Putamen (tissue), 1 donor: ENCODE measurements around the gene ZMPSTE24.

Experiments used
- DNase-seq: peaks from one replicate; pipeline ENCODE4 v3.0.0-alpha.2; 2016; ENCODE audit warnings: low spot score

The ZMPSTE24 gene

DNA sequence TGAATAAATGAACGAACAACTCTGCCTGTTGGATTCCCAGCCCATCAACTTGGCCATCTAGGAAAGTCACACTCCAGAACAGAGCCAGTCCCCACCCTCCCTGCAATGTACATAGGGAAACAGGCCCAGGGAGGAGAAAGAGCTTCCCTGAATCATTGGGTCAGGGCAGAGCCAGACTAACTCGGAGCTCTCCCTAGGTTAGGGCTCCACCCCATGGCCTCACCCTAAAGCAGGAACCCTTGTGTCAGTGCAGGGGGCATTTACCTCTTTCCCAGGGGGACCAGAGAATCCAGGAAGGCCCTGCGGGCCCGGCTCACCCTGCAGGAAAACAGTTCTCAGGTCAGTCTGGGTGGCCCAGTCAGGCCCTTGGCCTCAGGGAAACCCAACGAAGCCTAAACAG is 47.4 kb downstream of the ZMPSTE24 start:
- DNase-seq, result no peak

DNA sequence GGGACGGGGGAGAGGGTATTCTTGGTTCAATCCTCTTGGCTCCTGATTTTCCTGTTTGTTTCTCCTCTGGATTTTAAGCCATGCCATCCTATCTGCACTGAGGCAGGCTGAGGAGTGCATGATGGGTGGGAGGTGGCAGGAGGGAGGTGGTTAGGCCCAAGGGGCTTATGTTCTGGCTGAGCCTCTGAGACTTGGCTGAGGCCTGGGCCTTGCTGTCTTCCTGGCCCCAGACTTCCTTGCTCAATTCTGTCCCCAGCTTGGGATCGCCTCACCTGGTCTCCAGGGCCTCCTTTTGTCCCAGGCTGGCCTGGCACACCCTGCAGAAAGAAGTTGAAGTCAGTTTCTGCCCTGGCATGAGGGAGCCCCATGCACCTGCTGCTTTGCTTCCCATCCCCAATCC is 47.8 kb downstream of the ZMPSTE24 start:
- DNase-seq, result no peak

- DNase-seq, result no peak
These were observed 48.3 kb downstream of the ZMPSTE24 start for GRCh38 chr1:40306296-40306695.

- no peak for DNase-seq
These were observed 49.1 kb downstream of the ZMPSTE24 start for GRCh38 chr1:40307186-40307585.

- peak; percentile 79 for DNase-seq
These were observed 50.1 kb downstream of the ZMPSTE24 start for GRCh38 chr1:40308036-40308727.

- peak; percentile 54 for DNase-seq
These were observed 51.5 kb downstream of the ZMPSTE24 start for GRCh38 chr1:40309374-40310128.

DNA sequence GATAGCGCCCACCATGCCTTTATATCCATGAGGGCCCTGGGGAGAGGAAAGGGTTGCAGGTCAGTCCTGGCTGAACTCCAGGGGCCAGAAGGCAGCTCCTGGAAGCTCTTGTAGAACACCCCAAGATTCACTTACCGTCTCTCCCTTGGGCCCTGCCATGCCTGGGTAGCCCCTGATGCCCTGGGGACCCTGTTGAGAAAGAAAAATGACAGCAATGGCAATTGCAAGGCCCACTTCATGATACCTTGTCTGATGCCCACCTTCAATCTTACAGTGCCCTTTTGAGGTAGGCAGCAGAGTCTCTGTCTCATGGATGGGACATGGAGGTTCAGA is 52.1 kb downstream of the ZMPSTE24 start:
- DNase-seq, result no peak

- no peak for DNase-seq
These were observed 53.1 kb downstream of the ZMPSTE24 start for GRCh38 chr1:40310983-40311642.

DNA sequence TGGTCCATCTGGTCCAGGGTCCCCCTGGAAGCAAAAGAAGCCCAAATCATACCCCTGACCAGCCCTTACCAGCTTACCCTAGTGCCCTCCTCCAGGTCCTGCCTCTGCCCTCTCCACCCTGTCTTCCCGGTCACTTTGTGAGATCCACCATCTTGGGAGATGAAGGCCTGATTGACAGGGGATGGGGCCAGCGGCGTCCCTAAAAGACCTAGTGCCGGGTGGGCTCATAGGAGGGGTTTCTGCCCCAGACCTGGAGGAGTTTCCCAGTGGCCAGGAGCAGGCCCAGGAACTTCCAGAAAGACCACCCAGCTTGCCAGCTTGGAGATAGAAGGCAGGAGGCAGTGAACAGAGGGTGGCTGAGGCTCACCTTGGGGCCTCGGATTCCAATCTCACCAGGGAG is 53.7 kb downstream of the ZMPSTE24 start:
- no peak for DNase-seq

GRCh38 chr1:40312238-40313205 is 54.5 kb downstream of the ZMPSTE24 start:
- no peak for DNase-seq

DNA sequence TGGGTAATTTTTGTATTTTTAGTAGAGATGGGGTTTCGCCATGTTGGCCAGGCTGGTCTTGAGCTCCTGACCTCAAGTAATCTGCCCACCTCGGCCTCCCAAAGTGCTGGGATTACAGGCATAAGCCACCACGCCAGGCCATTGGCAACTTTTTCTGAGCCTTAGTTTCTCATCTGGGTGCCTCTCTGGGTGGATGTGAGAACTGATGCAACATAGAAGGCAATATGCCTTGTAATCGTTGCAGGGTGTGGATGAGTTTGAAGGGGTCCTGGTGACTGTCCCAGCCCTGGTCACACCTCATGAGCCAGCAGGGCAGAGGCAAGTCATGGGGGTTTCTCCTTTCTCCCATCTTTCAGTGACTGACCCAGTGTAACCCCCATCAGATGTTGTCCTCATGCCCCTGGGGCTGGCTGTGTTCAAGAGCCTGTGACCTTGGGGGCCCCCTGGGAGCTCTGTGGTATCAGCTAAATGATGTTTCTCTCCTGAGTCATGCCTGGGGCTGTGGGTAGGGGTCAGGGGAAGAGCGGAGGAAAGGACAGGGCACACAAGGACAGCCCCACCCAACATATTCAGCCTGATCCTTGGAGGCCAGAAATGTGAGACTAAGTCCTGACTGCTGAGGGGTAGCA is 55.4 kb downstream of the ZMPSTE24 start:
- DNase-seq, result no peak

DNA sequence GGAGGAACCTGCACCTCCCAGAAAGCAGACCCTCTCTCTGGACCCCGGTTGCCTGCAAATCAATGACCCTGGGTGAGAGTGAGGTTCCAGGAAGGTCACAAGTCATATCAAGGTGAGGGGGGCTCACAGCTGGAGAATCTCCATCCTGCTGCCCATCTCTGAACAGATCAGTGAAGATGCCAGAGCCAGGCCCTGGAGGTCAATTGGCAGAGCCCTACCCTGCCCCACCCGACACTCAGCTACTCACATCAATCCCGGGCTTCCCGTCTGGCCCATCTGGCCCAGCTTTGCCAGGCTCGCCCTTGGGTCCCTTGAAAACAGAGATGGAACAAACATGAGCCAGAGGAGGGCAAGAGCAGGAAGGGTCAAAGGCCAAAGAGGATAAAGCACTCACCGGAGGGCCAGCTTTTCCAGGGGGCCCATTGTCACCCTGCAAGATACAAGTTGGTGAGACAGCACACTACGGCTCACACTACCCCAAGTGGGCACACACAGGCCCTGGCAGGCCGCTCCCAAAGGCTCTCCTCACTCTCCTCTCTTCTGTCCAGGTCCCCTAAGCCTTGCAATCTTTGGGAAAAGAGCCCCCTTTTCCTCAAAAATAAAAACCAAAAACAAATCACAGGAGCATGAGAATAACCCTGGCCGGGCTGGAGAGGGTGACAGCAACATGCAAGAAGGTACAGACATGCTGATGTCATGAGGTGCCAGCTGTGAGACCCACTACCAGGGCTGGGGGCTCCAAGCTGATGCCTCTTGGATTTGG is 56.1 kb downstream of the ZMPSTE24 start:
- DNase-seq, result no peak

DNA sequence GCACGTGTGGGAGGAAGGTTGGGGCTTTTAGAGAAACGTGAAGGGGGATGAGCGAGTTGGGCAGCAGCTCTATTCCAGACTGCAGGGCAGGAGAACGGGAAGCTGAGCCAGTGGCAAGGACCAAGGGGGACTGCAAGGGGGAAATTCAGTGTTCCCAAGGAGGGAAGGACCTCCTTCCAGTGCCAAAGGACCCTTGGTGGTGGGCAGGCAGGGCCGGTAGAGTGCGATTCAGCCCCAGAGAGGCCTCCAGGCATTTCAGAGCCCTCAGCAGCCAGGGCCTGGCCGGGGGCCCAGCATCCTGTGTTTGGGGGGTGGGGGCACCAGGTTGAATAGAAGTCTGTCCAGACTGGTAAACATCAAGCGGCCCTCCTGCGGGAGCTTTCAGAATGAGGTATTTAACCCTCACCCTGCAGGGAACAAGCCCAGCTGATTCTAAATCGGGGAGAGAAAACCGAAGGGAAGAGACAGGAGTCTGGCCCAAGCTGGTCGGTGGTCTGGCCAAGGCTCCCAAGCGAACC is 56.7 kb downstream of the ZMPSTE24 start:
- DNase-seq, result no peak

DNA sequence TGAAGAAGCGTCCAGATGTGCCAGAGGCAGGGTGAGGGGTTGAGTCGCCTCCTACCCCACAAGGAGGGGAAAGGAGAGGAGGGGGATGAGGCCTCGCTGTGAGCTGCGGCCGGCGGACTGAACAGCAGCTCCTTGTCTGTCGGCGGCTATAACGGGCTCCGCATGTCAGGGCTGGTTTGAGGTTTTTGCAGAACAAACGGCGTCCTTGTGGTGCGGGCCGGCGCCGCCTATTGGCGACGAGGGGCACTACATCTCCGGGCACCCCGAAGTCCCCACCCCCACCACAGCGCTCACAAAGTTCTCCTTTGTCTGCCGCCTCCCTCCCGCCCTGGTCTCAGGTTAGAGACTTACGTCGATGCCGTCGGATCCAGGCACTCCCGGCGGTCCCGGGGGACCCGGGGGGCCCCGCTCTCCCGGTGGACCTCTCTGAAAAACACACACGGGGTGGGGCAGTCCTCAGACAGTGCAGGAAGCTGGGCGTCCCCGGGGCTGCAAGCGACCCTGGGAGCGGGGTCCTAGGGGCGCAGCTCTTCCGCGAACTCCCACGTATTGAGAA is 57.3 kb downstream of the ZMPSTE24 start:
- peak; percentile 93 for DNase-seq

DNA sequence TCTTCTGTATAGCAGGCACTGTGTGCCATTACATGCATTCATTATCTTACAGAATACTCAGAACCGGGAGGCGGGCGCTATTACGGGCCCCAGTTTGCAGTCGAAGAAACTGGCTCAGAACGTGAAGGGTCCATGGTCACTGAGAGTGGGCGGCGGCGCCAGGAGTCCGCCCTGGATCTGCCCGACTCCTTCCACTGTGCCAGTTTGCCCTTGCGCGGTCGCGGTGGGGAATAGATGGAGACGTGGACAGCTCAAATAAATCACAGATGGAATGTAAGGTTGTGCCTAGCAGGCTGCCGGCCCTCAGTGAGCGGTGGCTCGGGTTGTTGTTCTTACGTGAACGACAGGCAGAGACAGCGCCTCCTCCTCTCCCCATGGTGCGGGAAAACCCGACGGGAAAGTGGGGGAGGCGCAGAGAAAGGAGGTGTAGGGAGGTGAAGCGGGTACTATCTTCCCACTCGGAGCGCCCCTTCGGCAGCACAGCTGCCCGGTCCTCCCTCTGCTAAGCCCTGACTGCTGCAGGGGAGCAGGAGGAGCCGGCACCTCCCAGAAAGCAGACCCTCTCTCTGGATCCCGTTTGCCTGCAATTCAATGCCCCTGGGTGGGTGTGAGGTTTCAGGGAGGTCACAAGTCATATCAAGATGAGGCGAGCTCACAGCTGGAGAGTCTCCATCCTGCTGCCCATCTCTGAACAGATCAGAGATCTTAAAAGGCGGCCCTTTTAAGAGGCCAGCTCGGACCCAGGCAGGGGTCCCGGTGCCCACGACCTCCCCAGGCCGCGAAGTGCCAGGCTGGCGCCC is 58.0 kb downstream of the ZMPSTE24 start:
- peak; percentile 52 for DNase-seq

DNA sequence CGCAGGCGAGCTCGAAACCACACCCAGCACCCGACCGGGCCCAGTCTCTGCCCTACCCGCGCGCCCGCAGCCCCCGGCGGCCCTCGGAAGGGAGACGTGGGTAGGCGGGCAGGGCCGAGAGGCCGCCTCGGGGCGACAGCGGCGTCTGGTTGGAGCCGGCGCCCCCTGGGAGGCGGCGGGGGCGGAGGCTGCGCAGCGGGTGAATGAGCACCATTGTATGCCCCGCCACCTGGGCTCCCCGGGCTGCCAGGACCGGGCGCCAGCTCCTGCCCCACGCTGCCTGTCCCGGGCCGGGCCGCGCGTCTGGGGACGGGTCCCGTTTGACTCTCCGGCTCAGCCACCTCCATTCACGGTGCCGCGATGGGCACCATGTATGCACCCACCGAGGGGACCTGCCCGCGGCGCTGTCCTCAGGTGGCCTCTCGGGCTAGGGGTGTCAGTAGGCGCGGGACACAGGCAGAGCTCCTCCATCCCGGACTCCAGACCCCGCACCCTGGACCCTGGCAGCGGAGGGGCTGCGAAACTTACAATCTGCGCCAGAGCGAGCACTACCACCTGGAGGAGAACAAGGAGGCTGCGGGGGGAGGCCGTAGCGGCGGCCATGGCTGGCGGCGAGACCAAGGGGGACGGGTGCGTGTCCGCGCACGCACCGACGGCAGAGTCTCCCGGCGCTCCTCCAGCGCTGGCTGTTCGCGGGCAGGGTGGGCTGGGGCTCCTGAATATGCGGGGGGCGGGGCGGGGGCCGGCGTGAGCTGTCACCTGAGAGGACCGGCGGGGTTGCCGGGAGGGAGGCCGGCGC is 58.8 kb downstream of the ZMPSTE24 start, which contains the start of gene COL9A2:
TSS of gene COL9A2 (minus strand) at position 692 of the 799 bp plus-strand sequence. CDS start at position 603, 89 bp downstream.
- peak; percentile 89 for DNase-seq

- peak; percentile 18 for DNase-seq
These were observed 59.5 kb downstream of the ZMPSTE24 start for GRCh38 chr1:40317394-40318074.

DNA sequence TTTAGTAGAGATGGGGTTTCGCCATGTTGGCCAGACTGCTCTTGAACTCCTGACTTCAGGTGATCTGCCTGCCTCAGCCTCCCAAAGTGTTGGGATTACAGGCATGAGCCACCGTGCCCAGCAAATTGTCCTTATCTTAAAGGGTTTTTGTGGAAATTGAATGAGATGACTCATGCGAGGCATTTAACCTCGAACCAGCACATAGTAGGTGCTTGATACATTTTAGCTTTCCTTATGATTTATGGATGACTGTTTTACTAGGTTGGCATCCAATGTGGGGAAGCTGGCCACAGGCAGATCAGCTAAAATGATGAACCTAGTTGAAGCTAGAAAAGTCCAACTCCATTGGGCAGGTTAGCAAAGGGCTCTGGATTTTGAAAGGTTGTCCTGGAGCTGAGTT is 60.4 kb downstream of the ZMPSTE24 start:
- no peak for DNase-seq
